GM21447 (cell line): Measurements from ENCODE around the gene RAD23B.
A peak's percentile ranks its signal among the peaks of the same experiment; 100 is the strongest.

ENCODE experiments used
- ATAC-seq: cut with Tn5 transposase; IDR thresholded peaks from one replicate; pipeline ENCODE4 v1.9.1; 2021; ENCODE audit not compliant: unreplicated experiment

Gene RAD23B

DNA sequence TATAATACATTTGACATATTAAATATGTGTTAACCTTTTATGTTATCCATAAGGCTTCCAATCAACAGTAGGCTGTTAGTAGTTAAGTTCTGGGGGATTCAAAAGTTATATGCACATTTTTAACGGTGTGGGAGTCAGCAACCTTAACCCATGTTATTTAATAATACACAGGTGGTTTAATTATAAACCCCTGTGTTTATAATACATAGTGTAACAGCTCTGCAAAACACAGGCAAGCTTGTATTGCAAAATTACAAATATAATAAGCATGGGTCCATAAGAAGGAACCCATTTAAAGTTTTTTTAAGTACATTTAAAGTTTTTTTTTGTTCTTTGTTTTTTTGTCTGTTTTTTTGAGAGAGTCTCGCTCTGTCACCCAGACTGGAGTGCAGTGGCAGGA lies 14.5 kb upstream of the RAD23B start:
- ATAC-seq = no peak

GRCh38 chr9:107269254-107269653 lies 13.8 kb upstream of the RAD23B start:
- no peak for ATAC-seq

DNA sequence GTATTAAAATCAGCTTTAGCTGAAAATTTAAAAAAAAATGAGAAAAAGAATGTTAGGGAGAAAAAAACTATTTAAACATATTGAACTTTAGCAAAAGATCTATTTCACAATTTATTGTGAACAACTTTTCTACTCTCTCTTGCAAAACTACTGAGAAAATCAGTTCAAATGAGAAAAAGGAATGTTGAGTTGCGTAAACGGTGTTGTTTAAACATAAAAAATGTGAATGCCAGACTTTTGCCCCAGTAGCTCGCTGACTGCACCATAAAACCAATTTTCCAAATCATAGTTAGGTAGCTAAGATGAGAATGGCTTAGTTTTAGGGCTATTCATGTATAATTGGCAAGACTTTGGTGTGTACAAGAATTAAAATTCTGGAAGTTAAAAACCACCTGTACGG lies 13.4 kb upstream of the RAD23B start:
- ATAC-seq = no peak

- ATAC-seq = no peak
Measured at GRCh38 chr9:107270082-107270481, 13.0 kb upstream of the RAD23B start.

GRCh38 chr9:107270580-107270979 lies 12.5 kb upstream of the RAD23B start:
- ATAC-seq = no peak

DNA sequence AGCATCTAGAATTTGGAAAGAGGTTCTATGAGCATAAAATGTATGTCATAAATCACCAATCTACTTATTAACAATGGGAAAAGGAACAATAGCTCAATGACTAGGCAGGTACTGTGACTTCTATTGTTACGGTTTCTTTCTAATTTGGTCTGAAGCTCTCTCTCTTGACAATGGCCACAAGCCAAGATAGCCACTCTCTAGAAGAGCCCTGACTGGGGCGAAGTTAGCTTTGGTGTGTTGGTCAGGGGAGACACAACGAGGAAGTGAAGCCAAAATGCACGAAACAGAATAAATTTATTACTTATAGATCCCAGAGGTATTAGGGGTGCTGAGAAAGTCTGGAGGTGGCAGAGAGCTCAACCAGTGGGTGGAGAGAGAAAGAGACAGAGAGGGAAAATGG lies 9.4 kb upstream of the RAD23B start:
- ATAC-seq = no peak

DNA sequence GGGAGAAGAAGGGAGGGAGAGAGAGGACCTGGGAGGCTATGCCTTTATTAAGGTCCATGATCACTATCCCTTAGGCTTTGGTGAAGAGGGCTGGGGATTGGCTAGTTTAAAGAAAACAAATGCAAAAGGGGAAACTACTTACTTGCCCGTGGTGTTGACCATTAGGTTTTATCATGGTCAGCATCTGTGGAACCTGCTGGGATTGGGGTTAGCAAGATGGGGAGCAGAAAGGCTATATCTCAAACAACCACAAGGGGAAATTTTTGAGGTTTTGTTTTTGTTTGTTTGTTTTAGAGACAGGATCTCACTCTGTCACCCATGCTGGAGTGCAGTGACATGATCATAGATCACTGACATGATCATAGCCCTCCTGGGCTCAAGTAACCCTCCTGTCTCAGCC lies 9.0 kb upstream of the RAD23B start:
- peak; percentile 85 for ATAC-seq

DNA sequence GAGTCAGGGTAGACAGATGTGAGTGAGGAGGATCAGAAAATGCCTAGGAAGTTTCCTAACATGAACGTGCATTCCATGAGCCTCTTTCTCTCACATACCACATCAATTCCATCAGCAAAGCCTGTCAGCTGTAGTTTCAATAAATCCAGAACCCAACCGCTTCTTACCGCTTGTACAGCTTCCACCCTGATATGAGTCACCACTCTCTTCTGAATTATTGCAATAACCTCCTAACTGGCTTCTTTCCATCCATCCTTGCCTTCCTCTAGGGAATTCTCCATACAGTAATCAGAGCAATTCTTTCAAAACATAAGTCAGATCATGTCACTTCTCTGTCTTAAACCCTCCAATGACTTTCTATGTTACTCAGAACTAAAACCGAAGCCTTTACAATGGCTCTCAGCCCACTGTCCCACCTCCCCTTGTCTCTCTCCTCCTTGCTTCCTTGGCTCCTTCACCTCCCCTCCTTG lies 8.1 kb upstream of the RAD23B start:
- ATAC-seq = no peak

GRCh38 chr9:107275530-107275929 lies 7.5 kb upstream of the RAD23B start:
- no peak for ATAC-seq

DNA sequence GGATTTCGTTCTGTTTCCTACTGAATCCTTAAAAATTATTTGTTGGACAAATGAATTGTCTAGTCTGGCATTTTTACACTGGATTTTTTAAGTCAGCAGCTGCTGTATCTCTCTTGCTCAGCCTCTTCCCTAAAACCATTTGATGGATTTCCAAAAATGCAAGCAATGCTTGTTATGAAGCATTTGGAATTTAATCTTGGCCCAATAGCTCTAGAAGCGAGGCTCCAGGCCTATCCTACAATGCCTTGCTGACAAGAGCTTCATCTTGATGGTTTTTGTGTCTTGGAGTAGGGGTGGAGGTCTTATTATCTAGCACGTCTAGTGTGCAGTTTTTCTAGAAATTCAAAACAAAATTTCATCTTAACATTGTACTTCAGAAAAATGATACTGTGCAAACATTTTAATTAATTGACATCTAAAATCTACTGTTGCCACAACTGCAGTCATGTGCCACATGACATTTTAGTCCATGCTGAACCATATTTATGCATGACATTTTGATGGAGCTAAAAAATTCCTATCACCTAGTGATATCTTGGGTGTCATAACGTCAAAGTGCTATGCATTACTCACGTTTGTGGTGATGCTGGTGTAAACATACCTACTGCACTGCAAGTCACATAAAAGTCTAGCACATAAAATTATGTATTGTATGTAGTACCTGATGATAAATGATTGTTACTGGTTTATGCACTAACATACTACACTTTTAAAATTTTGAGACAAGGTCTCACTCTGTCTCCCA lies 5.9 kb upstream of the RAD23B start:
- ATAC-seq = no peak

DNA sequence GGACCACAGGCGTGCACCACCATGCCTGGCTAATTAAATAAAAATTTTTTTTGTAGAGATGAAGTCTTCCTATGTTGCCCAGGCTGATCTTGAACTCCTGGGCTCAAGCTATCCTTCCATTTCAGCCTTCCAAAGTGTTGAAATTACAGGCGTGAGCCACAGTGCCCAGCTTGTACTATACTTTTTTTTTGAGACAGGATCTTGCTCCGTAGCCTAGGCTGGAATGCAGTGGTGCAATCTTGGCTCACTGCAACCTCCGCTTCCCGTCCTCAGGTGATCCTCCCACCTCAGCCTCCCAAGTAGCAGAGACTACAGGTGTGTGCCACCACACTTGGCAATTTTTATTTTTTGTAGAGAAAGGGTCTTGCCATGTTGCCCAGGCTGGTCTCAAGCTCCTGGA lies 5.3 kb upstream of the RAD23B start:
- no peak for ATAC-seq

DNA sequence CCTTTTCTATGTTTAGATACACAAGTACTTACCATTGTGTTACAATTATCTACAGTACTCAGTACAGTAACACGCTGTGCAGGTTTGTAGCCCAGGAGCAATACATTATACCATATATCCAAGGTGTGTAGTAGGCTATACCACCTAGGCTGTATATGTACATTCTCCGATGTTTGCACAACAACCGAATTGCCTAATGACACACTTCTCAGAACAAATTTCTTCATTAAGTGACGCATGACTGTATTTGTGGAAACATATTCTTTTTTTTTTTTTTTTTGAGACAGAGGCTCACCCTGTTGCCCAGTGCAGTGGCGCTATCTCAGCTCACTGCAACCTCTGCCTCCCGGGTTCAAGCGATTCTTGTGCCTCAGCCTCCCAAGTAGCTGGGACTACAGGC lies 4.0 kb upstream of the RAD23B start:
- no peak for ATAC-seq

DNA sequence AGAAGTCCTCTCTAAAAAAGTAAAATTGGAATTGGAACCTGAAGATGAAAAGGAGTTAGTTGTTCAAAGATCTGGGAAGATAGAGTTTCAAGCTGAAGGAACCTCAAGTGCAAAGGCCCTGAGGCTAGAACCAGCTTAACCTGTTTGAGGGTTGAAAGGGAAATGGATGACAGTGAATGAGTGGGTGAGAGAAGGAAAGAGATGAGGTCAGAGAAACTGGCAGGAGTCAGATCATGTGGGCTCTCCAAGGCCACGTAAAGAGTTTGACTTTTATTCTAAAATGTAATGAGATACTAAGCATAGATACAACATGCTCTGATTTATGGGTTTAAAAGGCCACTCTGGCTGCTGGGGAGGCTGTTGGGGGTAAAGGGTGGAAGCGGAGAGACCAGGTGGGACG lies 2.5 kb upstream of the RAD23B start:
- no peak for ATAC-seq

DNA sequence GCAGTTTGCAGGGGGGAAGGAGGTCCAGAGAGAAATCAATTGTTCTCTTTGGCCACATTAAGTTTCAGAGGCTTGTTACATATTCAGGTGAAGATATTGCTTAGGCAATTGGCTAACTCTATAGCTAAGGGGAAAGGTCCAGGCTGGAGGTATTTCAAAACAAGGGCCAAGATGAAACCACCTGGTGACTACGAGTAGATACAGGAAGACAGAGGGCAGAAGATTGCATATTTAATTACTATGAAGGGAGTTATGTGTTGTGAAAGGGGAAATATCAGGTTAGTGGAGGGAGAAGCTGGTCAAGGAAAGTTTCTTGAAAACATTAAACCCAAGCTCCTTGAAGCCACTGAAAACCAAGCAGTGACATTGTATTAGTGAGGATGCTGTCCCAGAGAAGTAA lies 1.9 kb upstream of the RAD23B start:
- ATAC-seq = no peak

DNA sequence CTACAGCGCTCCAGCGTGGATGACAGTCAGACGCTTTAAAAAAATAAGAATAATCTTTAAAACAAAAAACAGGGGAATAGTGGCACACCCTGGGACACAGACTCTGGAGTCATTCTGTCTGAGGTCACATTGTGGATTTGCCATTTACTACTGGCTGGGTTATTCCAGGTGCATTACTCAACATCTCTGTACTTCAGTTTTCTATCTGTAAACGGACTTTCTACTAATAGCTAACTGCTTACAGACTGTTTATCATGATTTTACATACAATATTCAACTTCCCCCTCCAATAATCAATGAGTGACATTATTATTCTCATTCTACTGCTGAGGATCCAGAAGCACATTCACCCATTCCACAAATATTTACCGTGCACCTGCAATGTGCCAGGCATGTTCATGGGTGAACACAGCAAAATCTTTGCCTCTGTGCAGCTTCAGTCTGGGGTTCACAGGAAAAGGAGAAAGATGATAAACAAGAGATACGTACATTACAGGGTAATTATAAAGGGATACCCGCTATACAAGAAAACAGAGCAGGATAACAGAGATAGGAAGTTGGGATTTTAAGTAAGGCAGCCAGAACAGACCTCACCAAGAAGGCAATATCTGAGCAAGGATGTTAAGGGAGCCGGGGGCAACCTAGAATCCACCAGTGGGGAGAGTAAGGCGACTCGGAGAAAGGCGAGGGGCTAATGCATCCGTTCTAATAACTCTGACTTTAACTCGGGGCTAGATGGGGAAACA lies 984 bp upstream of the RAD23B start:
- ATAC-seq = peak; percentile 4

GRCh38 chr9:107283623-107284616 lies 841 bp downstream of the RAD23B start:
- peak; percentile 39 for ATAC-seq

GRCh38 chr9:107284636-107285035 lies 1.6 kb downstream of the RAD23B start:
- peak; percentile 9 for ATAC-seq

DNA sequence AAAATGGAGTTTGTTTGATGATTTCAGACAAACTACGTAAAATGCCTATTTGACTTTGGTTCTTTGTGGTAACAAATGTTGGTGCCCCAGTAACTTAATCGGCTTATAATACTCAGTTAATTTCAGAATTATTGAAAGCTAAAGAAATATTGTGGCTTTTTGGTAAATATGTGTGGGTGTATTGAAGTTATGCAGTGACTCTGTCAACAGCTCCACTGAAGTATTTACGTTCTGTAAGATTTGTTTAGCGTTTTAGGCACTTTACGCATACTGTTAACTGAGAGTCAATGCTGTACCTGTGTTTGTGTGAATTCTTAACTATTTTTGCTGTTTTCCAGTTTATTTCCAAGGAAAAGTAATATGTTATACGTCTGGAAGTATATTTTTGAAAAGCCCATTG lies 2.2 kb downstream of the RAD23B start:
- no peak for ATAC-seq

GRCh38 chr9:107286057-107286456 lies 3.0 kb downstream of the RAD23B start:
- no peak for ATAC-seq

GRCh38 chr9:107288701-107289100 lies 5.6 kb downstream of the RAD23B start:
- ATAC-seq = no peak

DNA sequence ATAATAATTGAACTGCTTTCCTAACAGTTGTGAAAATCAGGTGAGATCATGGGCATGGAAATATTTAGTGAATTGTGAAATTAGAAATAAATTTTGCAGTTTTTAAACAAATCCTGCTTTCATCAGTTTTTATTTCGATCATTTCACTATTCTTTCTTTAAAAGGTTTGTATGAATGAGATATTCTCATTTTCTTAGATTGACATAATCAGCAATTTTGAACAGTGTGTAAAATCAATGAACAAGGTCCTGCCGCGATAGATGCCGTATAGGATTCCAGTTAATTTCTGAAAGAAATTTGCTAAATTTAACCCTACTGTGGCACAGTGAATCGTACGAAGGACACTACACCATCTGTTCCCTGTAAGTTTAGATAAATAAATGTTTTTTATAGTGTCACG lies 7.5 kb downstream of the RAD23B start:
- no peak for ATAC-seq
